ENCODE data around the gene GOLGA7B. TPM values are rescaled to one million over a fixed set of nuclear protein-coding genes. Genes with fewer than 3 reads are reported as not detected.

Gene GOLGA7B
- total and polyA plus RNA-seq, 2 donors (not counting 3 experiments of a cell fraction or from before 2014, with no cell fraction given), result 0.03 TPM; not detected in 1

DNA sequence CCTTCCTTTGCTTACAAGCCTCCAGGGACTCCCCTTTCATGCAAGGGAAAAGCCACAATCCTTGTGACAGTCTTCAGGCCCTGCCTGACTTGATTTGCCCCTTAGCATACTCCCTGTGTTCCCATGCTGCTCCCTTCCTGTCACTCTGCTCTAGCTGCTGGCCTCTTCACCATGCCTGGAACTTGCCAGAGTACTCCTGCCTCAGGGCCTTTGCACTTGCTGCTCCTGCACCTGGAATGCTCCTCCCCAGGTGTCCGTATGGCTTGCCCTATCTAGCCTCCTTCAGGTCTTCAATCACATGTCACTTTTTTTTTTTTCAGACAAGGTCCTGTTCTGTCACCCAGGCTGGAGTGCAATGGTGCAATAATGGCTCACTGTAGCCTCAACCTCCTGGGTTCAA is 22.8 kb upstream of the GOLGA7B start:
- ChIA-PET CTCF (no interaction called here), POLR2A (no interaction called here)
- FAIRE-seq, result no peak

More for the DNA sequence above, 22.8 kb upstream of the GOLGA7B start:
- Histone ChIP-seq H3K27me3 (ENCODE audit: control insufficient read depth in 2 of 2, insufficient read depth in 2 of 2, low read length in 2 of 2) (no peaks in the 10 kb centered on the region), H3K9me3 (replicated peaks; ENCODE audit: control insufficient read depth, insufficient read depth, low read length) (no peaks in the 10 kb centered on the region), H3K4me1 (ENCODE audit: control insufficient read depth, extremely low read depth, insufficient read depth, low read length) (no peaks in the 10 kb centered on the region), H3K36me3 (ENCODE audit: control insufficient read depth in 2 of 2, extremely low read depth in 1 of 2, insufficient read depth in 2 of 2, low read length in 2 of 2) (no peaks in the 10 kb centered on the region), H4K20me1 (replicated peaks; ENCODE audit: control insufficient read depth, extremely low read depth, insufficient read depth, low read length) (no peaks in the 10 kb centered on the region), H3K4me2 (ENCODE audit: insufficient read depth, low read length) (no peak overlapping the region), H3K79me2 (ENCODE audit: control insufficient read depth, insufficient read depth, low read length) (no peaks in the 10 kb centered on the region), H3K9ac (replicated peaks; ENCODE audit: extremely low read depth, insufficient read depth, low read length) (no peak overlapping the region), H3K27ac (ENCODE audit: insufficient read depth, low read depth, low read length) (no peak overlapping the region), H3K4me3 (replicated peaks in 1 of 3; ENCODE audit: insufficient read depth in 1 of 3, low read depth in 1 of 3, low read length in 3 of 3) (no peak overlapping the region), H3K9me1 (replicated peaks; ENCODE audit: control insufficient read depth, extremely low read depth, insufficient read depth, low read length) (no peaks in the 10 kb centered on the region), H2AFZ (ENCODE audit: low read depth, low read length) (no peak overlapping the region)
- intact Hi-C loops (cut with micrococcal nuclease) (no loop called here), dilution Hi-C loops (cut with MboI; ENCODE audit: extremely low pct_ligation_motif_present, low sequenced_read_pairs) (no loop called here)
- TF ChIP-seq POLR2AphosphoS5 (IDR thresholded peaks at IDR 0.05; ENCODE audit: insufficient read depth, low read depth, low read length) (no peak), MYC (IDR thresholded peaks at IDR 0.05; ENCODE audit: low read depth, low read length) (no peak), POLR2A (IDR thresholded peaks at IDR 0.05; ENCODE audit: low read depth, low read length) (no peak), JUN (IDR thresholded peaks at IDR 0.05; ENCODE audit: borderline replicate concordance, insufficient read depth, insufficient read length, low read depth) (no peak), GATA2 (IDR thresholded peaks at IDR 0.05; ENCODE audit: insufficient read depth, insufficient read length, low read depth, low read length) (no peak), EZH2 (IDR thresholded peaks at IDR 0.05; ENCODE audit: borderline replicate concordance, low read depth, low read length, severe bottlenecking) (no peak), FOS (IDR thresholded peaks at IDR 0.05; ENCODE audit: borderline replicate concordance, insufficient read depth, low read length) (no peak)
- TF ChIP-seq, protein P1, sequence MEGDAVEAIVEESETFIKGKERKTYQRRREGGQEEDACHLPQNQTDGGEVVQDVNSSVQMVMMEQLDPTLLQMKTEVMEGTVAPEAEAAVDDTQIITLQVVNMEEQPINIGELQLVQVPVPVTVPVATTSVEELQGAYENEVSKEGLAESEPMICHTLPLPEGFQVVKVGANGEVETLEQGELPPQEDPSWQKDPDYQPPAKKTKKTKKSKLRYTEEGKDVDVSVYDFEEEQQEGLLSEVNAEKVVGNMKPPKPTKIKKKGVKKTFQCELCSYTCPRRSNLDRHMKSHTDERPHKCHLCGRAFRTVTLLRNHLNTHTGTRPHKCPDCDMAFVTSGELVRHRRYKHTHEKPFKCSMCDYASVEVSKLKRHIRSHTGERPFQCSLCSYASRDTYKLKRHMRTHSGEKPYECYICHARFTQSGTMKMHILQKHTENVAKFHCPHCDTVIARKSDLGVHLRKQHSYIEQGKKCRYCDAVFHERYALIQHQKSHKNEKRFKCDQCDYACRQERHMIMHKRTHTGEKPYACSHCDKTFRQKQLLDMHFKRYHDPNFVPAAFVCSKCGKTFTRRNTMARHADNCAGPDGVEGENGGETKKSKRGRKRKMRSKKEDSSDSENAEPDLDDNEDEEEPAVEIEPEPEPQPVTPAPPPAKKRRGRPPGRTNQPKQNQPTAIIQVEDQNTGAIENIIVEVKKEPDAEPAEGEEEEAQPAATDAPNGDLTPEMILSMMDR (IDR thresholded peaks at IDR 0.05; ENCODE audit: extremely low read depth in 1 of 2, insufficient read depth in 1 of 2, low read depth in 1 of 2, low read length in 2 of 2), result no peak
- TF ChIP-seq, protein P2, sequence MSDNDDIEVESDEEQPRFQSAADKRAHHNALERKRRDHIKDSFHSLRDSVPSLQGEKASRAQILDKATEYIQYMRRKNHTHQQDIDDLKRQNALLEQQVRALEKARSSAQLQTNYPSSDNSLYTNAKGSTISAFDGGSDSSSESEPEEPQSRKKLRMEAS (IDR thresholded peaks at IDR 0.05; ENCODE audit: insufficient read depth, insufficient read length), result no peak
- DNase-seq (ENCODE audit: low read depth, low spot score), result no peak
- no TSS peak for BruUV-seq (replicated peaks)
